Panc1 (cell line): ENCODE data around the gene SLC6A19. TPM values are rescaled to one million over a fixed set of nuclear protein-coding genes. Genes with fewer than 3 reads are reported as not detected.

Experiments
- ATAC-seq: fragments of 200-7000 bp; cut with Tn5 transposase; 2 replicates; pipeline ENCODE4 v1.9.1; 2020; ENCODE audit warnings: mild to moderate bottlenecking, moderate library complexity
- BruUV-seq: library from RNA; stranded (reverse); fragments of 400-500 nt; replicated peaks from 2 replicates; lab custom pipeline; 2021; lab: Mats Ljungman, UMichigan
- CTCF ChIA-PET: fragments of 300-600 bp; sonication (Branson Sonifier 250); formaldehyde crosslinking; loops from one replicate; lab custom pipeline; 2022; ENCODE audit warnings: antibody characterized with exemption; lab: Charles Lee
- POLR2A ChIA-PET: fragments of 300-600 bp; sonication (Branson Sonifier 250); formaldehyde crosslinking; loops from one replicate; lab custom pipeline; 2022; ENCODE audit warnings: antibody characterized with exemption; lab: Charles Lee
- DNase-seq: peaks from one replicate; pipeline ENCODE4 v3.0.0-alpha.2; 2010; ENCODE audit warnings: low read depth, low spot score
- H3K27ac ChIP-seq: 2 replicates; pipeline ENCODE4 v1.5.1; 2011; ENCODE audit warnings: mild to moderate bottlenecking, low read length, inconsistent platforms
- H3K27me3 ChIP-seq: fragments of 200-500 bp; sonication (Bioruptor generic); 2 replicates; pipeline ENCODE4 v1.6.0; 2014; ENCODE audit warnings: low read length, inconsistent platforms; ENCODE audit not compliant: control insufficient read depth, insufficient read depth
- H3K36me3 ChIP-seq: fragments of 200-500 bp; sonication (Bioruptor generic); 2 replicates; pipeline ENCODE4 v1.5.1; 2014; ENCODE audit warnings: inconsistent platforms, mild to moderate bottlenecking, low read length, moderate library complexity; ENCODE audit not compliant: control insufficient read depth, insufficient read depth
- H3K4me1 ChIP-seq: 2 replicates; pipeline ENCODE4 v1.5.1; 2011; ENCODE audit warnings: inconsistent platforms, mild to moderate bottlenecking, low read length, moderate library complexity; ENCODE audit not compliant: control insufficient read depth, insufficient read depth
- H3K4me3 ChIP-seq, 2 experiments: 2 replicates each; pipeline ENCODE4 v1.5.1; 2011 to 2012; ENCODE audit warnings: low read depth in 2 of 2, low read length in 2 of 2, mild to moderate bottlenecking in 2 of 2, inconsistent platforms in 1 of 2, moderate library complexity in 1 of 2
- H3K9me3 ChIP-seq: fragments of 200-500 bp; sonication (Bioruptor generic); 2 replicates; pipeline ENCODE4 v1.5.1; 2014; ENCODE audit warnings: low read depth, mild to moderate bottlenecking, inconsistent platforms, low read length, moderate library complexity; ENCODE audit not compliant: control insufficient read depth, insufficient read depth
- CTCF ChIP-seq: fragments of 450-650 bp; IDR thresholded peaks from 2 replicates; pipeline ENCODE4 v1.5.1; 2017; ENCODE audit warnings: mild to moderate bottlenecking
- POLR2AphosphoS5 ChIP-seq: IDR thresholded peaks from 2 replicates; pipeline ENCODE4 v1.6.1; 2012; ENCODE audit warnings: mild to moderate bottlenecking, low read depth, low read length, moderate library complexity
- REST ChIP-seq, 2 experiments: IDR thresholded peaks; 2 replicates each; pipeline ENCODE4 v1.6.1; 2011 to 2012; ENCODE audit warnings: low read depth in 2 of 2, control low read depth in 1 of 2, low read length in 1 of 2, mild to moderate bottlenecking in 1 of 2, moderate library complexity in 1 of 2; ENCODE audit not compliant: insufficient read depth in 1 of 2
- SIN3A ChIP-seq: IDR thresholded peaks from 2 replicates; pipeline ENCODE4 v1.6.1; 2012; ENCODE audit warnings: low read depth, mild to moderate bottlenecking, low read length, moderate library complexity, borderline replicate concordance; ENCODE audit not compliant: insufficient read depth
- TCF7L2 ChIP-seq: IDR thresholded peaks from 2 replicates; pipeline ENCODE4 v1.6.1; 2011; ENCODE audit warnings: mild to moderate bottlenecking, low read depth, low read length, inconsistent platforms
- in situ Hi-C: cut with HindIII; loops from 2 replicates; pipeline ENCODE4 v1.10.0; 2016; ENCODE audit warnings: low sequenced_read_pairs, low pct_unique_long_range_greater_than_20kb
- intact Hi-C: fragments of 100-400 bp; cut with micrococcal nuclease; formaldehyde crosslinking; loops from one replicate; pipeline ENCODE4 v1.10.0; 2022; ENCODE audit not compliant: unreplicated experiment
- total RNA-seq: library from RNA; stranded (reverse); gene quantifications from one replicate; pipeline ENCODE4 v1.2.1, GENCODE V29; 2021; ENCODE audit not compliant: unreplicated experiment

Gene SLC6A19
- total RNA-seq, 1 experiment from 2014 or later = 0.23 TPM

- Histone ChIP-seq H3K27ac (no peak overlapping the region), H3K4me3 (no peak overlapping the region), H3K4me1 (no peaks in the 10 kb centered on the region; the same call in 1 of the 2 replicates), H3K27me3 (no peaks in the 10 kb centered on the region), H3K9me3 (no peaks in the 10 kb centered on the region), H3K36me3 (no peaks in the 10 kb centered on the region)
- TF ChIP-seq SIN3A (no peak), REST (IDR thresholded peaks at IDR 0.05; ENCODE audit: insufficient read depth in 1 of 2, low read depth in 2 of 2, low read length in 1 of 2) (no peak), POLR2AphosphoS5 (no peak), CTCF (no peak), TCF7L2 (no peak)
- CTCF ChIA-PET = no interaction called here
- DNase-seq = no peak
- POLR2A ChIA-PET = no interaction called here
- in situ Hi-C loops = no loop called here
- intact Hi-C loops = no loop called here
- no peak for ATAC-seq
- BruUV-seq = no TSS peak
These were observed 11.5 kb downstream of the SLC6A19 start for GRCh38 chr5:1212881-1213280.

- in situ Hi-C loops = no loop called here
- no peak overlapping the region for H3K4me3 ChIP-seq
- H3K9me3 ChIP-seq = no peaks in the 10 kb centered on the region
- no peak for DNase-seq
- POLR2A ChIA-PET = no interaction called here
- no TSS peak for BruUV-seq
- no peak overlapping the region for H3K27ac ChIP-seq
- ATAC-seq = no peak
- no peaks in the 10 kb centered on the region for H3K36me3 ChIP-seq
- no peak for TF ChIP-seq POLR2AphosphoS5
- no peak for TF ChIP-seq CTCF
- TF ChIP-seq REST (IDR thresholded peaks at IDR 0.05; ENCODE audit: insufficient read depth in 1 of 2, low read depth in 2 of 2, low read length in 1 of 2) = no peak
- TF ChIP-seq TCF7L2 = no peak
- no peak for TF ChIP-seq SIN3A
- CTCF ChIA-PET = no interaction called here
- intact Hi-C loops = no loop called here
- H3K27me3 ChIP-seq = no peaks in the 10 kb centered on the region
- H3K4me1 ChIP-seq = no peaks in the 10 kb centered on the region; the same call in 1 of the 2 replicates
These were observed 12.2 kb downstream of the SLC6A19 start for GRCh38 chr5:1213508-1214162.
